ENCODE data around the gene HUWE1.

GRCh38 chrX:53595266-53595810 is 91.2 kb downstream of the HUWE1 start:
- TF ChIP-seq CTCF (IDR thresholded peaks at IDR 0.05) (no peak), POLR2A (IDR thresholded peaks at IDR 0.05) (no peak)

Measured in adrenal gland (tissue), 5 donors.